Measurements from ENCODE around the gene FAM163B.

Gene FAM163B

GRCh38 chr9:133615606-133616188 is 6.5 kb upstream of the FAM163B start:
- no peak for DNase-seq

- DNase-seq: no peak
Measured at GRCh38 chr9:133615186-133615585, 6.0 kb upstream of the FAM163B start.

- DNase-seq: no peak
Measured at GRCh38 chr9:133614678-133615077, 5.5 kb upstream of the FAM163B start.

- DNase-seq: no peak
Measured at GRCh38 chr9:133614056-133614455, 4.9 kb upstream of the FAM163B start.

- DNase-seq: no peak
Measured at GRCh38 chr9:133613432-133613831, 4.2 kb upstream of the FAM163B start.

GRCh38 chr9:133612816-133613215 is 3.6 kb upstream of the FAM163B start:
- no peak for DNase-seq

GRCh38 chr9:133612051-133612450 is 2.9 kb upstream of the FAM163B start:
- DNase-seq: no peak

- DNase-seq: no peak
Measured at GRCh38 chr9:133610845-133611244, 1.7 kb upstream of the FAM163B start.

GRCh38 chr9:133608889-133609288 is 300 bp downstream of the FAM163B start:
- no peak for DNase-seq

- no peak for DNase-seq
Measured at GRCh38 chr9:133608382-133608781, 807 bp downstream of the FAM163B start.

GRCh38 chr9:133607976-133608375 is 1.2 kb downstream of the FAM163B start:
- DNase-seq: no peak

GRCh38 chr9:133607381-133607780 is 1.8 kb downstream of the FAM163B start:
- DNase-seq: no peak

- no peak for DNase-seq
Measured at GRCh38 chr9:133606708-133607025, 2.5 kb downstream of the FAM163B start.

GRCh38 chr9:133605856-133606707 is 3.1 kb downstream of the FAM163B start:
- no peak for DNase-seq

- DNase-seq: no peak
Measured at GRCh38 chr9:133605446-133605845, 3.7 kb downstream of the FAM163B start.

- DNase-seq: peak; percentile 27
Measured at GRCh38 chr9:133604856-133605255, 4.3 kb downstream of the FAM163B start.

- DNase-seq: peak; percentile 63
Measured at GRCh38 chr9:133604214-133604613, 5.0 kb downstream of the FAM163B start.

- no peak for DNase-seq
Measured at GRCh38 chr9:133603135-133603927, 5.9 kb downstream of the FAM163B start.

GRCh38 chr9:133602277-133602676 is 6.9 kb downstream of the FAM163B start:
- no peak for DNase-seq

GRCh38 chr9:133601746-133602145 is 7.4 kb downstream of the FAM163B start:
- DNase-seq: no peak

- DNase-seq: no peak
Measured at GRCh38 chr9:133600739-133601138, 8.4 kb downstream of the FAM163B start.

GRCh38 chr9:133599470-133600173 is 9.6 kb downstream of the FAM163B start:
- no peak for DNase-seq

GRCh38 chr9:133598978-133599377 is 10.2 kb downstream of the FAM163B start:
- DNase-seq: no peak

Data from CD4-positive, alpha-beta T cell treated with Interleukin-6 for 4 hours (primary cell).